HG02852 (cell line): ENCODE results near the gene PPIL6.

Source experiments
- ATAC-seq: cut with Tn5 transposase; IDR thresholded peaks from one replicate; pipeline ENCODE4 v1.9.1; 2021; ENCODE audit warnings: mild to moderate bottlenecking, moderate library complexity; ENCODE audit not compliant: unreplicated experiment

The PPIL6 gene

DNA sequence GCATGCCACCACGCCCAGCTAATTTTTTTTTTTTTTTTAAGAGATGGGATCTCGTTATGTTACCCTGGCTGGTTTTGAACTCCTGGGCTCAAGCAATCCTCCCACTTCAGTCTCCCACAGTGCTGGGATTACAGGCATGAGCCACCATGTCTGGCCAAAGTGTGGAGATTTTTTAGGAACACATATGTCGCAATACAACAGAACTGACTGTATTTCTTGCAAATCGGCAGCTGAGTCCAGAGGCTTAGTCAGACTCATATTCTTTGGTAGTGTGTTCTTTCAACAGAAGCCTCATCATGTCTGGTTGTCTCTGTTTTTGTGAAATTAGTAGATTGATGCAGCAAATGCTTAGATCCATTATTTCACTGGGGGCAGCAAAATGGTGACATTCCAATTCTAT, 34.2 kb downstream of the PPIL6 start:
- no peak for ATAC-seq

DNA sequence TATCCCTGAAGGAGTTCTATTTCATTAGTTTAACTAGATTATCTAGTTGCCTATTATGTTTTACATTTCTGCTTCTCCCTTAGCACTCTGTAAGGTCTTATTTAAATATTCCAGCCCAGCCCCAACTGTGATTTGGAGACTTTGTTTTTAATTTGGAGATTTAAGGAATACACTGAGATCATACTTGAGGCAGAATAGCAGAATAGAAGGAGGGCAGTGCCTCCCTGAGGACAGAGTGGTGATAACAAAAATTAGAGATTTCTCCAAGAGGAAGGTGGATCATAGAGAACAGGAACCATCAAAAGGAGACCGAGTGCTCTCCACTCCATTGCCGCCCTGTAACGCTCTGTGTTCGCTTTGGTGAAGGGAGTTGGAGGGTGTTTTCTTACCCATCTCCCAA, 43.4 kb downstream of the PPIL6 start:
- no peak for ATAC-seq

DNA sequence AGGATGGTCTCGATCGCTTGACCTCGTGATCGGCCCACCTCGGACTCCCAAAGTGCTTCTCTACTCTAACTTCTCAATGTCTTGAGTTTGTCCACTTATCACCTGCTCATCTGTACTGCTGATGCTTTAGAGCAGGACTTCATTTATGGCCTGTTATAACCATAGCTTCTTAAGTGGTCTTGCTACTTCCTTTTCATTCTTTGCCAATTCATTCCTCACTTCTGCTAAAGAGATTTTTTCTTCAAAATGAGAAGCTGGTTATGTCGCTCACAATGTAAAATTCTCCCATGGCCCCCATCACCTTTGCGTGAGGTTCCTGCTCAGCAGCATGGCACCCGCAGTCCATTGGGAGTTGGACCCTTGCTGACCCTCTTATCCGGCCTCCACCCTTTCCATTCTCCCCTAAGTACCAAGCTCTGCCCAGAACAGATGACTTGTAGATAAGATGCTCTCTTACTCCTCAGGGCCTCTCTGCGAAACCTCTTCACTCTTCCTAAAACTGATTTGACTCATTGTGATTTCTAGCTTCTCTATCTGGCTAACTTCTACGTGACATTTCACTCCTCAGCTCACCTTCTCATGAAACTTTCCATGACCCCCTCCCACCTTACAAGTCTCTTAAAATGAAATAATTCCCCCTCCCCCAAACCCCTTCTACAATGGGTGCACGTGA, 44.2 kb downstream of the PPIL6 start:
- no peak for ATAC-seq

GRCh38 chr6:109393886-109394281, 46.5 kb downstream of the PPIL6 start:
- ATAC-seq: no peak

- ATAC-seq: no peak
These were observed 47.1 kb downstream of the PPIL6 start for GRCh38 chr6:109393157-109393885.

- no peak for ATAC-seq
These were observed 50.7 kb downstream of the PPIL6 start for GRCh38 chr6:109389650-109390274.

DNA sequence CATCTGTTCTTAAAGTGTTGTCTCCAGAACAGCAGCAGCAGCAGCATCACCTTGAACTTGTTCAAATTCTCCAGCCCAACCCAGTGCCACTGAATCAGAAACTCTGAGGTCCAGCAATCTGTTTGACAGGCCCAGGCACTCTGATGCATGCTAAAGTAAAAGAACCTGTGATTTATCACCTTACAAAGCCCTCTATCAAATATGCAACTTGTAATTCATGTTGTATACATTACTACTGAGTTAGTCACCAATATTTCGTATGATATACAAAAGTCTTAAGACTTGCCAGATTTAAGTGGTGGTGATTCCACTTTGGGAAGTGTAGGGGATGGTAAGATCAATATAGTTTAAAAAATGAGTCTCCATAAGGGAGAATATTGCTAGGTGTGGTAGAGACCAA, 52.2 kb downstream of the PPIL6 start:
- ATAC-seq: no peak

DNA sequence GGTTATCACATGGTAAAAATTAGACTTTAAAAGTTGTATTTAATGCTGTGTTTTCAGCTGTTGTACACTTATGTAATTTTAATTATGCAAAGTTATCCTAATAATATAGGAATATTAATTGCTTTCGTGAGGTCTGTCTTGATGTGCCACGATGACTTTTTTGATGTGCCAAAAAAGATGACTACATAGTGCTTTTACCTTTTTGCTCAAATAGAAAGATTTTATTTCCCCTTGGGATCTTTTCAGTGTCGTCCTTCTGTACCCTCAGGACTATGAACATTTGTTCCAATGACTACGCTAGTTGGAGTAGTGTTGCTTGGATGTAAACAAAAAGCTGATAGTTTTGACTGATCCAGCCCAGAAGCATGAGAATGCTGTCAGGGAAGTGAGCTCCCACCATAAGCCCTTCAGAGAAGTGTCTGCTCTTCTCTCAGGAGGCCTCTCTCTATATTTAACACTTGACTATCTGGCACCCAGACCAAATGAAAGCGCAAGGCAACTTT, 56.9 kb downstream of the PPIL6 start:
- no peak for ATAC-seq

DNA sequence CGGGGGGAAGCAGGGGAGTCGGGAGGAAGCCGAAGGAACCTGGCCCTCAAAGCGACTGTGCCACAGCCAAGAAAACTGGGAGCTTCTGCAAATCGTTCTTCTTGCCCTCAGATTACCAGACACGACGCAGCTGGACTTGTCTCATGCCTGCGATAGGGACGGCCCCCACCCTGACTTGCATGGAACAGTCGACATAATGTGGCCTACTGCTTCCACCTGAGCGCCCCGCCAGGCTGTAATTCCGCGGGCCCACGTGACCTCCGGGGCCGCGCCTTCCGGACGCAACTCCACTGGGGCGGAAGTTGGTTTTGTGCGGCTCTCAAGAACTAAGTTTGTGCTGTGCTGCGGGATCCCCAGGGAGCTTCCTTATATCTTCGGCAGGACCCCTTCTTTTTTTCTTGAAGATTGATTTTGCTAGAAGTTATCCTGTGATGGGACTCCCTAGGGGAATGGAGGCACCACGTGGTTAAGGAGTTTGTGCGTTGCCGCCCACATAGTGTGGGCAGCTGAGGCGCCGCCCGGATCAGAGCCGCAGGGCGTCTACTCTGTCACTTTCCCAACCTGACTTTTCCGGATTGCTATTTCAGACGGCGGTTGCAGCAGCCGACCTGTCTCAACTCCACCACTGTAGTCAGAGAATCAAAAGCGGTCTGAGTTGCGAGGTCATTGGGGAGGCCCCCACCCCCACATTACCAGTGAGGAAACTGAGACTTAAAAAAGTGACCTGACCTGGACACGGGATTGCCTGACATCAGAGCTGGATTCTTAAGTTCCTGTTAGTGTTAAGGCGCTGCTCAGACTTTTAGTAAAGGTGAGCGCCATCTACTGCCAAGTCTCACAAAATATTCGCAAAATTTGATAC, 57.6 kb downstream of the PPIL6 start:
- ATAC-seq: peak; percentile 64

DNA sequence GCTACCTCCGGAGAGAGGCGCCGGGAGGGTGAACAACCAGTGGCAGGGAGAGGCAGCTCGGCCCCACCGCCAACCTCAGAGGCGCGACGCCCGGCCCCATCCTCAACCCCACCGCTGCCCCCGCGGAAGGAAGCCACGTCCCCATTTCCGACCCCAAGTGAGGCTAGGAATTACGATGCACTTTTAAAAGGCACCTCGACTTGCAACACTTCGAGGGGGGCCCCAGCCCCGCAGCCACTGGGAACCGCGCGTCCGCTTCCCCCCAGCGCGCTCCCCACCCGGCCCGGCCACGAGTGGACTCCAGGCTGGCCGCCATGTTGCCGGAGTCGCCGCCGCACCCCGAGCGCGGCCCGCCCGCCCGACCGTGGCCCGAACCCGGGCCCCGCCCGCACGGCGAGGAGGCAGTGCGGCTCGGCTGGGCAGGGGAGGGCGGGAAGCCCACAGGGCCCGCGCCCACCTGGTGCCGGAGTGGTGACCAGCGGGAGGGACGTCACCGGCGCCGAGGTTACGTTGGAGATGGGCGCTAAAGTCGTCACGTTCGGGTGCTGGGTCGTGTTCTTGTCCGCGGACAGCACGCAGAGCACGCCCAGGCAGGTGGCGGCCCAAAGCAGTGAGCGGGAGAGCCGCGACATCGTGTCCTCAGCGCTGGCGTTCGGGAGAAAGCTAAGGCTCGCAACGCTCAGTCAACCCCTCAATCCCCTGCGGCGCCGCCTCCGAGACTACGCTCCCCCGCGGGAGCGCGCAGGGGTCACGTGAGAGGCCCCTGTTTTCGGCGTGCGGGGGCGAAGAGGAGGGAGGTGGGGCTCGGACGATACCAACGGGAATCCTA, 58.5 kb downstream of the PPIL6 start, which contains the start of gene CD164:
TSS of gene CD164 (minus strand) at position 721 of the 829 bp plus-strand sequence. CDS start at position 632, 89 bp downstream.
- peak; percentile 55 for ATAC-seq

DNA sequence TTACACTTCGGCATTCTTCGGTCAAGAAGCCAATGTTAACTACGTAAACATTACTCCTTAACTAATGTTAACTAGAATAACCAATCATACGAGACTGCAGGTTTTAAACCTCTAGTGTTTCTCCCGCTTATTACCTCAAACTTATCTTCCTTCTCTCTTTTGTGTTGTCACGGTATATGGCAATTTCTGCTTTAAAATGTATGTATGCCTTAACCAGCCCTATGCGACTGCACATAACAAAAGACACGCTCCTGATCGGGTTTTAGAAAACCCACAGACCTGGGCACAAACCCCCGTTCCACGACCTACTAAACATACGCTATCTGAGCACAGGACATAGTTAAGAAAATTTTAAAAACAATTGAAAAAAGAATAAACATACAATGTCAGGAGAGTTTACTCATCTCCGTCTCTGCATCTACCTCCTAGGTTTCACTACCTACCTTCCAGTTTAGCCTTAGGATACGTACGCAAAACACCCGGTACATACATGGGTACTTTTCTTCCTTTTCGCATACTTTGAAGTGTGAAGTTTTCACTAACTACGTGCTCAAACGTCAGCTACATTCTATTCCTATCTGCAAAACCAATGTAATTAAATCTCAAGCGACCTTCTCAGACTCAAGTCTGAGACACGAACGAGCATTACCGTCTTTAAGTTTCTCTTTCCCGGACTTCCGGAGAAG, 59.2 kb downstream of the PPIL6 start:
- ATAC-seq: no peak

DNA sequence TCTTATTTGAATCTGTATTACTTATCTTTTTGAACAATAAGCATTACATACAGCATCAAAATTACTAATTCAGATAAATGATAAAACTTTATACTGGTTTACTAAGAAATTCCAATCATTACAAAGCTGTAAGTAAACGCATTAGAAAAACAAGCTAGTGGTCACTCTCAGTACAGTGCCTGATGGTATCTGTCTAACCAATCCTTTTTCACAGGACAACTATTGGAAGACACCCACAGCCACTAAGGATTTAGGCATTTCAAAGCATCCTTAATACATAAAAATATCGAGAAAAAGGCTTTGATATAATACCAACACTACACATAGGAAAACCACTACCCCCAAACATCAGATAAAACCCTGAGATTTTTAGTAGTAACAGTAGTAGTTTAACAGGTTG, 60.7 kb downstream of the PPIL6 start:
- ATAC-seq: no peak

DNA sequence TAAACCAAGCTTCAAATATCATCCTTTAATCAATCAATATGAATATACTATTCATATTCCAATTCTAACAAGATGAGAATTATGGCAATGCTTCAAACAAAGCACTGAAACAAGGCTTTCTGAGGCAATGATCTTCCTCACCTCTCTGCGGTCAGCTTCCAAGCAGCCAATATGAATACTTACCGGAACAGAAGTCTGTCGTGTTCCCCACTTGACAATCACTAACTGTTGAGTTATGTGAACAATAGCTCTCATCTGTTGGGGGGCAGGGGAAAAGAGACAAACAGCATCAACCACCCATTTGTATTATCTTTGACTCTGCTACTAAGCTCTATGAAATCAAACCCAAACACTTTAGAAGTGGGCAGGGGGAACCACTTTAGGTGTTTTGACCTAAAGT, 62.7 kb downstream of the PPIL6 start:
- ATAC-seq: no peak

- ATAC-seq: no peak
These were observed 66.0 kb downstream of the PPIL6 start for GRCh38 chr6:109374326-109374892.

- peak; percentile 95 for ATAC-seq
These were observed 66.7 kb downstream of the PPIL6 start for GRCh38 chr6:109373762-109374161.

- ATAC-seq: peak; percentile 10
These were observed 67.1 kb downstream of the PPIL6 start for GRCh38 chr6:109373331-109373730.

GRCh38 chr6:109372130-109372529, 68.3 kb downstream of the PPIL6 start:
- no peak for ATAC-seq

- no peak for ATAC-seq
These were observed 69.6 kb downstream of the PPIL6 start for GRCh38 chr6:109370792-109371191.

- no peak for ATAC-seq
These were observed 70.1 kb downstream of the PPIL6 start for GRCh38 chr6:109370336-109370735.
